ENCODE results near the gene DSN1.
A peak's percentile ranks its signal among the peaks of the same experiment; 100 is the strongest.

The DSN1 gene

DNA sequence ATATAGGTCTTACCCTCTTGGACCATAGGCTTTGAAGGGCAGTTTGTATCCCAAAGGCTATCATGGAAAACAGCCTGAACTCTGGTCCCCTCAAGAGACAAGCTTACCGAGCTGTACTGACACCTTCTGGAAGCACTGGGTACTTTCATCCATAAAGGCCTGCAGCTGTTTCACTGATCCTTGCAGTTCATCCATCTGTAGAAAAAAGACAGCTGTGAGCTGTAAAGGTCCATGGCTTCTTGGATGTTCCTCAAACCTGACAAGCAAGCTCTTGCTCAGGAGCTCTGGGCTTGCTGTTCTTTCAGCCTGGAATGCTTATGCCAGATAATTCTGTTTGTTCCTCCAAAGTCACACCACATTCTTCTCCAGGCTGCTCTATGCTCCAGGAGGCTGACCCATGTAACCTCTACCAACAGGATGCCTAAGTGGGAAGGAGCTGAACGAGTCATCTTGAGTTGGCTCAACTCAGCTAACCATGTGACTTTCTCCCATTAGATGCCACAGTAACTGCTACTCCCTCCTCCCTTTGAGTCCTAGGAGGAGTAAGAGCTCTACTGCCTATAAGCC lies 18.8 kb downstream of the DSN1 start:
- peak; percentile 78 for DNase-seq (ENCODE audit: low spot score)

DNA sequence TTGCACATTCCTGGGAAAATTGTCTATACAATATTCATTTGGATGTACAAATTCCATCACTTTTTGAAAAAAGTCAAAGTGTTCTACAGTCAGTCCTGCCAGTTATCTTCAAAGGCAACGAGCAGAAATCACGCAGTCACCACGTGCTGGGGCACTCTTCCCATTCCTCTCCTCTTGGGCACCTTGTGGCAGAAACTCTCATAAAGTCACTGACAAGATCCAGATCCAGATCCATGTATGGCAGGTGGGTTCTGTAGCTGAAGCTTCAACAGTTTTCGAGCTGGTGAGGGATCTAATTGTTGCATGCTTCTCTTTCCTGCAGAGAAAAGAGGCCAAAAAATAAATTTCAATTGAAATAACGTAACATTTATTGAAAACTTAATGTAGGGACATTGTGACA lies 21.0 kb downstream of the DSN1 start:
- DNase-seq (ENCODE audit: low spot score) = no peak

DNA sequence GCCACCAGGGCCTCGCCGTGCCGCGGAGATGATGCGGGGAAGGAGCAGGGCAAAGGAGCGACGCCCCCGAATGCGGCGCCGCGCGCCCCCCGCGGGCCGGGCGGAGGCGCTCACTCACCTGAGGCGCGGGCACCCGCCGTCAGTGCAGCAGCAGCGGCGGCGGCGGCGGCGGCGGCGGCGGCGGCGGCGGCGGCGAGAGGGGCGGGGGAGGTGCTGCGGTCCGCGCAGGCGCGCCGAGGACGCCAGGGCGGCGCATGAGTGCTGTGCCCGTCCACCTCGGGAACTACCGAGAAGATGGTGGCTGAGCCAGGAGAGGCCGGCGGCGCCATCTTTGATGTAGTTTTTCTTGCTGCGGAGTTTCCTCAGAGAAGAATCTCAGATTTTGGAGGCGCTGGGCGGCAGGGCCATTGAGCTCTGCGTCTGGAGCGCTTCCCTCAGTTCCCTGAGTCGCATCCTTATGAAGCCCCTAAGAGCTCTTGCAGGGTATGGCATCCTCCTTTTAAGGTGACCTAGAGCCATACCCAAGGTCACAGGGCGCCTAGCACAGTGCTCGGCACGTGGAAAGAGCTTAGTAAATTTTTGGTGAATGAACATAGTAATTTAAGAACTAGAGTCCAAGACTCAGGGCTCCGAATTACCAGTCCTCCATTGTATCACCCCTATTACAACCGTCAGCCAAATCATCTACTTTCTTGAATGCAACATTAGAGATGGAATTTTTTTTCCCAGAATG lies 27.5 kb downstream of the DSN1 start, which contains the start of gene NDRG3:
TSS of gene NDRG3 (minus strand) at position 164 of the 733 bp plus-strand sequence. CDS start 24,355 bp downstream, outside the sequence.
- peak; percentile 98 for DNase-seq (ENCODE audit: low spot score)

DNA sequence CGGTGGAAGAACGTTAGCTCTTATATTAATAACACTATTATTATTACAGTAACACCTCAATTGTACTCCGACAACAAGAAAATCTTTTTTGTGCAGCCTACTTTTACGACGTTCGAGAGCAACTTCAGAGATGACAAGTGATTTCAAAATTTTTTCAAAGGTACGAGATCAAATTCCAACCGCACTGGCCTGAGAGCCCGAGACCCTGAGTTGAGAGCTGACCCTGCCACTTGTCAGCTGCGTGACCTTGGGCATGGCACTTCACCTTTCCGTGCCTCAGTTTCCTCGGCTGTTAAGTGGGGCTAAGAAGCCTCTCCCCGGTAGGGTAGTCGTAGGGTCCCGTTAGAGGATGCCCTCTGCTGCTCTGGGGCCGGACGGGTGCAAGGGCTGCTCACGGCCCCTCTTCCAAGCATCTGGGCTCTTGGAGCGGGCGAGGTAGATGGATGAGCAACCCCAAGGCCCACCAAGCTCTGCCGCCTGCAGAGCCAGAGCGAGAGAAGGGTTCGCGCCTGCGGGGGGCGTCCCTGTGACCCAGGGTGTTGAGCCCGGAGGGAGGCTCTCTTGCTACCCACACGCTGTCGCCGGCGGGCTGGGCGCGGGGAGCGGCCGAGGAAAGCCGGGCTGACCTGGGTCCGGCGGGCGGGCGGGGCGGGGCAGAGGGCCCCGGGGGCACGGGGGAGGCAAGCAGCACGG lies 28.2 kb downstream of the DSN1 start:
- DNase-seq (ENCODE audit: low spot score) = no peak

DNA sequence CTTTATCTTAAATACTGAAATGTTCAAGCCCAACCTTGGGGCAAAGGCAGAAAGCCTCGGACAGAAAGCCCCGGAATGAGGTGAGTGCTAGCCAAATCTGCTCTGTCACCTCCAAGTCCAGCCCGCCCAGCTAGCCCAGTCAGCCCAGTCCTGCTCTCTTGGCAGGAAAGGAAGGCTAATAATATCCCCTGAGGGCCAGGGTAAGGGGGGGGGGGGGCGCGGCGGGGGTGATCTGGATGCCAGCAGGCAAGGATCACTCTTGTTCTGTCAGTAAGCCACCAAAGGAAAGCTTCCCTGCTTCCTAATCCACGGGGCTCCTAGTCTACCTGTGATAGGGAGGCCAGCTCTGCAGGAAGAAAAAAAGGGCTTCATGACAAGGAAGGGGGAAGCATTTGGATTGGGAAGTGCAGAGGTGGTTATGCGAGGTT lies 28.8 kb downstream of the DSN1 start:
- DNase-seq (ENCODE audit: low spot score) = peak; percentile 39

DNA sequence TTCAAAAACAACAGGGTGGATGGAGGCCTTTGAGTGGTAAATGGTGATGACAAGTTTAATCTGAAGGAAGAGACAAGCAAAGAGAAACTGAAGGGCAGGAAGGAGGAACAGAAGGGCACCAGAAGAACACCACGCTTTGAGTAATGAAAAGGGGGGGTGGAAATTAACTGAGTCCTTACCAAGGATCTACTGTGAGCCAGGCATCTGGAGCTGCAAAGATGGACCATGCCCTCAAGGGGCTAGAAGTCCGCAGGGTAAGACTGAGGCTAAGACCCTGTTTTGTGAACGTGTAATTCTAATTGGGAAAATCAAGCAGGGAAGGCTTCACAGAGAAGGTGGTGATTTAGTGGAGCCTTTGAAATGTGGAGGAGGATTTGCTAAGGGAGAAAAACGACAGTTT lies 29.3 kb downstream of the DSN1 start:
- DNase-seq (ENCODE audit: low spot score) = no peak

DNA sequence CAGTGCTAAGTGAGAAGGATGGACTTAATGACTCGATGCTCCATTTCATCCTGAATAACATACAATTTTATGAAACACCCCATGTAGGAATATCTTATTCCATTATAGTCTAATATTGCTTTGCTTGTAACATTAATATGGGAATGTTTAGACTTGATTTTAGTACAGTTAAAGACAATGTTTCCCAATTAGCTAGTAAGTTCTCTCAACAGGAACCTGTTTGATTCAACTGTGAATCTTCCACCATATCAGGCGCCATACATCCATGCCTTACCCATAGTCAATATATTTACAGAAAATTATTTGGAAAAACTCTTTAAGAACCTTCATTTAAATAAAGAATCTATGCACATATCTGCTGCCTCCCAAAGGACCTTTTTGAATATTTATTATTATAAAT lies 31.0 kb downstream of the DSN1 start:
- DNase-seq (ENCODE audit: low spot score) = no peak

DNA sequence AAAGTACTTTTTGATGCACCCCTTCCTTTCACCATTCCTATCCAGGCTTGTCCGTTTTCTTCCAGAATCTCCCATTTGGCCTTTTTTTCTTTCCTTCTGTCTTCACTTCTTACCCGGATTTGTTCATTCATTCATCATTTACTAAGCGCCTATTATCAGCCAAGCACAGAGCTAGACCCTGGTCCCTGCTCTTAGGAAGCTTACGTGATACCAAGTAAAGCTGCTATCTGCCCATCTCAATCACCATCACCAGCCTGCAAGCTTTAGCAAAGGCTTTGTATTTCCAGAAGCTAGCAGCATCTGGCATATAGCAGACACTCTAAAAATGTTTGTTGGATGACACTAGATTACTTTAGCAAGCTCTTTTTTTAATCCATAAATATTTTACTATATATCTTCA lies 32.5 kb downstream of the DSN1 start:
- no peak for DNase-seq (ENCODE audit: low spot score)

DNA sequence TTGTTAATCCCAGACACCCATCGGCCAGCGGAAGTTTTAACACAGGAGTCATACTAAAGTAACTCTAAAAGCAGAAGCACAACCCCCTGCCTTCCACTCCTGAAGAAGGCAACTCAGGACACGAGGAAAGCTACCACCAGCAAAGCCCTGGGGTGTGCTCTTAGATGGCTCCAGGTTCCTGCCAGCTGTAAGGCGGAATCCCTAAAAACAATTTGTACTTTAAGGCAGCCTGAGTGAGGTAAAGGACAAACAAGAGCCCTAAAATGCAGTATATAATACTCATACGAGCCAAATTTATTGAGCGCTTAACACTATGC lies 36.4 kb downstream of the DSN1 start:
- no peak for DNase-seq (ENCODE audit: low spot score)

DNA sequence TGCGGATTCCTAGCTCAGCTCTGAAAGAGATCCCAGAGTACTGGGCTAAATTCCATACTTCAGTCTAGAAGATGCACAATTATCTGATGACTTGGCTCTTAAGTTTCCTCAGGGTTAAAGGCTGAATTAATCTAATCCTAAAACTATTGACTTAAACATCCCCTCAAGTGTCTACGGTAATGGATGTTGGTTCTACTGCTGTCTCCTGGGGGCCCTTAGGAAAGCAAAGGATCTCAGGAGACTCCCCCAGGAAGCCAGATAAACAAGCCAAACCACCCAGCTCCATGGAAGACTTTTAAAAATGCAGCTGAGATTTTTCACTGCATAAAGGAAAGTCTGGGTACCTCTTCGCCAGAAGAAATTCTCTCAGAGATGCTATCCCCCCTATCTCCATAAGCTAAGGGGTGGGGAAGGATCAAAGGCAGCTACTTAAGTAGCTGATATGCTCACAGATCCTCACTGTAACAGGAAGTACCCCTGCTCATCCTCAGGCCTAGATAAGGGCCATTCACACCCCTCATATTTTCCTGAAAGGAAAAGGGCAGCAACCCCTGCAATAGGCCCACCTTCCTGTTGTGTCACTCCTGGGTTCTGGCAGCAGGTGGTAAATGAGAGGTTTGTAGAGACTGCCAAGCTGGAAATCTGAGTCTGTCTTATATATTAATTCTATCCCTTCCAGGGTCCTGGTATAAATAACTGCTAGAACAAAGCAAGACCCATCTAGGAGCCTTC lies 36.9 kb downstream of the DSN1 start:
- no peak for DNase-seq (ENCODE audit: low spot score)

DNA sequence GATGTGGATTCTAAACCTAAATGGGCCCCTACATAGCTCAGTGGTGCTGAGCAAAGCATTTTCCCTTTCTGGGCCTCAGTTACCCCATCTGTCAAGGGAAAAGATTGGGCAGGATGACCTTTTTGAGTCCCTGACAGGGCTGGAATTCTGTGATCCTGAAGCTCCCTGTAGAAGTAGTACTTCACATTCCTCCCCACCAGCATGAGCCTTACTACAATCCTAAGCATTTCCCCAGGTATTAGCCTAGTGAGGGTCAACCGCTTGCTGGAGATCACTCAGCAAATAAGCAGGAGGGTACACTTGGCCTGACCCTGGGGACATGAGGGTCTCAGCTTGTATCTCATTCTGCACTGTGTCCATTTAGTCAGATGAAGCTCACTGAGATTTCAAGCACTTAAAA lies 41.1 kb downstream of the DSN1 start:
- DNase-seq (ENCODE audit: low spot score) = no peak

DNA sequence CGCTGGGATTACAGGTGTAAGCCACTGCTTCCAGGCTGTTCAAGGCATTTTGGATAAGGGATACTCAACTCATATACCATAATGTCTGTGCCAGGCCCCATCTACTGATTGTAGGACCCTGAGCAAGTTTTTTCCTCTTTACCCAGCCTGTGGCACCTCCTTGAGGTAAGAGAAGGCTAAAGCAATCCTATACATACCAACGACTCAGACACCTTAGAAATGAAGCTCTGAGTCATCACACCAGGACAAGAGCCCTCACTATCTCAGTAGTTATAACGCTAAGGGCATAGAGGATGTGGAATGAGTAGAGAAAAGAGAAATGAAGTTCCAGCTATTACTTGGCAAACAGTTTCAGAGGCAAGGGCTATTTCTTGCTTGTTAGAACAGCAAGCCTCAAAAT lies 44.6 kb downstream of the DSN1 start:
- peak; percentile 42 for DNase-seq (ENCODE audit: low spot score)

DNA sequence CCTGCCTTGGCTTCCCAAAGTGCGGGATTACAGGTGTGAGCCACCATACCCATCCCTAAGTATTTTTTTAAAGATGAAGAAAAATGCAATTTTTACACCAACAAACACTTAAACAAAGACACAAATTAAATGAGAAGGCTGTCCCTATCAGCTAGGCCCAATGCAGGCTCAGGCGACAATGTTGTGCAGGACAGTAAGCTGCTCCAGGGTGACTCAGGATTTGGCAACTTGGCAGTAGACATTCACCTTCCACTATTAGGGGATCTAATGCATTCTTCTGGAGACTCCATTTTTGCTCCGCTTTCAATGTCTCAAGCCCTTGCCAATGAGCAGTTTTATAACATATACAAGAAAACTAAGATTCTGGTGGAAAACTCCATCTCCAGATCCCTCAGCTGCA lies 47.4 kb downstream of the DSN1 start:
- DNase-seq (ENCODE audit: low spot score) = no peak

DNA sequence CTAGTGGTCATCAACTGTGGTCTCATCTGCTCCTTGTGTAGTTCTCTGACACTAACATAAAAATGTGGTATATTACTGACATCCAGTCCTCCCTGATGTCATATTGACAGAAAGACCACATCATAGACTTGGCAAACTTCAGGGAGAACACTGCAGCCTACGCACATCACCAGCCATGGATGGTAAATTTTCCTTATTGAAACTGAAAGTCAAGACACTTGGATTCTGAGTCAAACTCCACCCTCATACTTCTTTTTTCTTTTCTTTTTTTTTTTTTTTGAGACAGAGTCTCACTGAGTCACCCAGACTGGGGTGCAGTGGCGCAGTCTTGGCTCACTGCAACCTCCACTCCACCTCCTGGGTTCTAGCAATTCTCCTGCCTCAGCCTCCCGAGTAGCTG lies 53.1 kb downstream of the DSN1 start:
- DNase-seq (ENCODE audit: low spot score) = no peak

DNA sequence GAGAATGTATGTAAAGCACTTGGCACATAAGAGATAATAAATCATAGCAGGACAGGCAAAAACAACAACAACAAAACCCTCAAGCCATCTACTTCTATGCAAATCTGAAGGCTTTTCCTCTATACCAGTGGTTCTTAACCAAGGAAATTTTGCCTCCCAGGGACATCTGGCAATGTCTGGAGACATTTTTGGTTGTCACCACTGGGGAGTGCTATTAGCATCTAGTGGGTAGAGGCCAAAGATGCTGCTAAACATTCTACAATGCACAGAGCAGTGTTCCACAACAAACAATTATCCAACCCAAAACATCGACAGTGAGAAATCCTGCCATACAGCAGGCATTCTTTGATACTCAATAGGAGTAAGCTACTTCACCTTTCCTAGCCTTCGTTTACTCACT lies 55.9 kb downstream of the DSN1 start:
- no peak for DNase-seq (ENCODE audit: low spot score)

DNA sequence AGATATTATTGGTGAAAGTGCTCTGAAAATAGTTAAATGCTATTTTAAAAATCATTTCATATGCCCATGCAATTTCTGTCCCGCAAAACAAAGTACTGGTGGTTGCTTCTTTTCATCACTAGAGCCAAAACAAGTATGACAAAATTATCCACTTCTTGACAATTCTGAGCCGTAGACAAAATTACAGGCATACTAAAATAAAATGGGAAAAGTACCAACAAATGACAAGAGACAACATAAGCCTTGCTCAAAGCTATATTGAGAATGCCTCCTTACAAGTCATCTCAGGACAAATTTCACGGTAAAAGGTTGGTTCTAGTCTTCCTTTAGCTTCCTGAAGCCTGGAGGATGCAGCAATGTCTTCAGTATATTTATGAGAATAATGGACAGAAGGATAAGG lies 56.5 kb downstream of the DSN1 start:
- no peak for DNase-seq (ENCODE audit: low spot score)

DNA sequence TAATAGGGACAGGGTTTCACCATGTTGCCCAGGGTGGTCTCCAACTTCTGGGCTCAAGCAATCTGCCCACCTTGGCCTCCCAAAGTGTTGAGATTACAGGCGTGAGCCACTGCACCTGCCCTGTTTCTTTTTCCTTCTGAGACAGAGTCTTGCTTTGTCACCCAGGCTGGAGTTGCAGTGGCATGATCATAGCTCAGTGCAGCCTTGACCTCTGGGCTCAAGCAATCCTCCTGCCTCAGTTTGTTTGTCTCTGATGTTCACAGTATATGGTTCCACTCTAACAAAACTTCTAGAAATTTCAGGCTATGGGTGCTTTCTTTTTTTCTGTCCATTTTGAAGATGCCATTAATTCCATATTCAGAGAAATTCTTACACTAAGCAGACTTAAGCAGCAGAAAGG lies 60.8 kb downstream of the DSN1 start:
- DNase-seq (ENCODE audit: low spot score) = no peak

DNA sequence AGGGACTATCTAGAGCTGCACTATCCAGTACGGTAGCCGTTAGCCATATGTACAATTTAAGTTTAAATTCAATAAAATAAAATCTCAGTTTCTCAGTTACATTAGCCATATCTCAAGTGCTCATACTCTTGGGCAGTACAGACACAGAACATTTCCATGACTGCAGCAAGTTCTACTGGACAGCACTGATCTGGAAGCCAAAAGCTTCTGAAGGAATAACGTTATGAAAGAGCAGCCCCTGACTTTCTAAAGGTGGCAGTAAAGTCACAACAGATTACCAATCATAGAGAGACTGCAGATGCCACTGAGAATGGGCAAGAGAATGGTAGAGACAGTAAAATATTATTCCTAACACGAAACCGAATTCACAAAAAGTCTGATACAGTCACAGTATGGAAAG lies 64.4 kb downstream of the DSN1 start:
- DNase-seq (ENCODE audit: low spot score) = no peak

DNA sequence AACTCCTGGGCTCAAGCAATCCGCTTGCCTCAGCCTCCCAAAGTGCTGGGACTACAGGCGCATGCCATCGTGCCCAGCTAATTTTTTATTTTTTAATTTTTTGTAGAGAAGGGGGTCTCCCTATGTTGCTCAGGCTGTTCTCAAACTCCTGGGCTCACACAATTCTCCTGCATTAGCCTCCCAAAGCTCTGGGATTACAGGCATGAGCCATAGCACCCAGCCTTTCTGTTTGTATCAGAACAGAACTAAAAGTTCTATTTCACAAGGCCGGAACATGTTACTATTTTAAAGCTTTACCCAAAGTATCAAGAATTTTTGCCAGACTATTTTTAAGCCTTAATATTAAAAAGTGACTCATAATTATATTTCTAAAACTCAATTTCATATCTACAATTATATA lies 70.0 kb downstream of the DSN1 start:
- no peak for DNase-seq (ENCODE audit: low spot score)

Data from iPS-NIHi11 (cell line).